Amniotic epithelial cell (primary cell): ENCODE results near the gene KCNAB3.
A peak's percentile ranks its signal among the peaks of the same experiment; 100 is the strongest.

Experiments
- DNase-seq: peaks from one replicate; pipeline ENCODE4 v3.0.0-alpha.2; 2010; ENCODE audit warnings: low read depth

KCNAB3 gene

GRCh38 chr17:7897773-7898172 is 31.9 kb downstream of the KCNAB3 start:
- DNase-seq: peak; percentile 87

GRCh38 chr17:7897090-7897489 is 32.6 kb downstream of the KCNAB3 start:
- no peak for DNase-seq

GRCh38 chr17:7894866-7895265 is 34.8 kb downstream of the KCNAB3 start:
- DNase-seq: no peak

GRCh38 chr17:7894226-7894625 is 35.4 kb downstream of the KCNAB3 start:
- no peak for DNase-seq

GRCh38 chr17:7893187-7893880 is 36.3 kb downstream of the KCNAB3 start:
- no peak for DNase-seq

GRCh38 chr17:7889166-7889955 is 40.3 kb downstream of the KCNAB3 start:
- peak; percentile 88 for DNase-seq

- DNase-seq: no peak
Measured at GRCh38 chr17:7888184-7888920, 41.3 kb downstream of the KCNAB3 start, which contains the start of gene CHD3. Gene CHD3 (plus strand): TSS chr17:7888789. CDS start chr17:7889001, 212 bp downstream.

GRCh38 chr17:7887482-7888183 is 42.0 kb downstream of the KCNAB3 start:
- peak; percentile 98 for DNase-seq

GRCh38 chr17:7887038-7887481 is 42.6 kb downstream of the KCNAB3 start:
- DNase-seq: no peak

- DNase-seq: no peak
Measured at GRCh38 chr17:7886227-7887037, 43.2 kb downstream of the KCNAB3 start.

GRCh38 chr17:7885367-7886226 is 44.1 kb downstream of the KCNAB3 start:
- no peak for DNase-seq

GRCh38 chr17:7884581-7885366 is 44.9 kb downstream of the KCNAB3 start:
- DNase-seq: no peak

- peak; percentile 70 for DNase-seq
Measured at GRCh38 chr17:7883781-7884386, 45.8 kb downstream of the KCNAB3 start.

- peak; percentile 75 for DNase-seq
Measured at GRCh38 chr17:7882629-7883028, 47.0 kb downstream of the KCNAB3 start.

- DNase-seq: no peak
Measured at GRCh38 chr17:7882068-7882467, 47.6 kb downstream of the KCNAB3 start.

GRCh38 chr17:7881276-7882054 is 48.2 kb downstream of the KCNAB3 start:
- DNase-seq: peak; percentile 52

GRCh38 chr17:7880076-7880868 is 49.4 kb downstream of the KCNAB3 start:
- no peak for DNase-seq
